HL-60 (cell line): ENCODE data around the gene ITCH.

ENCODE experiments used
- DNase-seq, 2 experiments: peaks; one replicate each; pipeline ENCODE4 v3.0.0-alpha.2; 2010 to 2020; ENCODE audit warnings: low read depth in 1 of 2, low spot score in 1 of 2
- H3K27ac ChIP-seq: fragments of 250-450 bp; sonication (Bioruptor Pico); replicated peaks from 2 replicates; pipeline ENCODE4 v1.5.1; 2020; ENCODE audit warnings: mild to moderate bottlenecking, moderate library complexity
- H3K27me3 ChIP-seq: fragments of 250-450 bp; sonication (Bioruptor Pico); 2 replicates; pipeline ENCODE4 v1.5.1; 2021; ENCODE audit warnings: mild to moderate bottlenecking, moderate library complexity; ENCODE audit not compliant: insufficient read depth, poor library complexity, severe bottlenecking
- H3K4me3 ChIP-seq: replicated peaks from 2 replicates; pipeline ENCODE4 v1.5.1; 2011; ENCODE audit warnings: mild to moderate bottlenecking, control low read depth, low read length; ENCODE audit not compliant: insufficient read depth
- CTCF ChIP-seq: IDR thresholded peaks from one replicate; pipeline ENCODE4 v1.5.1; 2011; ENCODE audit warnings: low read length, control low read depth, inconsistent platforms; ENCODE audit not compliant: insufficient read depth
- GABPA ChIP-seq: IDR thresholded peaks from 2 replicates; pipeline ENCODE4 v1.6.1; 2012; ENCODE audit warnings: low read depth
- POLR2AphosphoS5 ChIP-seq: IDR thresholded peaks from 2 replicates; pipeline ENCODE4 v1.6.1; 2012; ENCODE audit warnings: low read depth
- SPI1 ChIP-seq: IDR thresholded peaks from 2 replicates; pipeline ENCODE4 v1.6.1; 2012; ENCODE audit warnings: low read depth, mild to moderate bottlenecking, borderline replicate concordance
- TF ChIP-seq, protein P1 (sequence below): IDR thresholded peaks from 2 replicates; pipeline ENCODE4 v1.6.1; 2012; ENCODE audit warnings: low read depth; ENCODE audit not compliant: insufficient replicate concordance

The ITCH gene

DNA sequence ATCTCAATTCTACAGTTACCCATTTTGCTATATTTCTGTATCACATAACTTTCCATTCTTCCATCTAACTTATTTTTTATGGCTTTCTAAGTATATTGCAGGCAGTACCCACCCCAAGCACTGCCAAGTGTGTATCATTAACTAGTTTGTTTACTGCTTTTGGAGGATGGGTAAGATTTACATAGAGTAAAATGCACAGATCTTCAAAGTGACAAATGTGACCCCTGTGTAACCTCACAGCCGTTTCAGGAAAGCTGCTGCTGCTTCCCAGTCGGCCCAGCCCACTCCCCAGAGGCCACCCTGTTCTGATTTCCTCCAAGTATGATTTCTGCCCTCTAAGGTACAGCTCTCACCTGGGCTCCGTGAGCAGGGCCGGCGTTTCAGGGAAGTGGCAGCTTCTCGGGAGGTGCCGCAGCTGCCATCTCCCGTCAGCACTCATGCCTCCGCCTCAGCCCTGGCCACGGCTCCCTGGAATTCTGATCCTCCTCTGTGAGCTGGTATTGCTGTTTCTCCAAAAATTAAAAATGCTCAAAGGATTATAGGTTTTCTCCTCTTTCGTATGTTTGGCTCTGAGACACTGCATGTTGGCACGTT lies 180.5 kb downstream of the ITCH start:
- H3K4me3 ChIP-seq = no peak overlapping the region
- TF ChIP-seq SPI1 = no peak
- no peak for TF ChIP-seq GABPA
- no peak for TF ChIP-seq CTCF
- DNase-seq = no peak
- no peak overlapping the region for H3K27ac ChIP-seq
- H3K27me3 ChIP-seq = no peaks in the 10 kb centered on the region

DNA sequence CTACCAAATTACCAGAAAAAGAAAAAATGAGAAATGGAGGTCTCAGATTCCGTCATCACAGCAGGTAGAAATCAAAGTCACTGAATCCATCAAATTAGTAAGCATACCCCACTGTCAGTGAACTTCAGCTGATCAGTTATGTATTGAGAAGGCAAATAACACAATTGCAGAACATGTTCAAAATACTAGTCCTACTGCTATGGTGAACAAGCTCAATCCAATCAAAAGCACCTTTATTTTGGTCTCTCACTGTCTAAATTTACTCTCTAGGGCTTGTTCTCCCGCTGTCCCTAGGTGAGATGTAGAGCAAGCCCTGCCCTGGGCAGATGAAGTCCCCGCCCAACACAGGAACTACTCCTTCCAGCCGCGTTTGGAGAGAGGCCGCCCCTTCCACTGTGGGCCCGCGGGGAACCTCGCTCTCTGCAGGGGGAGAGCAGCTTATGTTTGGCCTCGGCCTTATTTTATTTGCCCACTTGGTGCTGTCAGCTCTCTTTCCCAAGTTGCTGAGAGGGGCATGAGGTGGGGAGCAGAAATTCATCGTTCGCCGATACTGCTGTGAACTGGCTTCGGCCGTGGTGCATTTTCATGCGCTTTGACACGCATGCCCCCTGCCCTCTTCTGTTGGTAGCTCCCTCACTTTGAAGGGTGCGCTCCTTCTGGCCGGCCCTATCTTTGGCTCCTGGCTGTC lies 181.2 kb downstream of the ITCH start:
- DNase-seq = no peak
- Histone ChIP-seq H3K4me3 (no peak overlapping the region), H3K27ac (no peak overlapping the region), H3K27me3 (no peaks in the 10 kb centered on the region)
- TF ChIP-seq POLR2AphosphoS5 = no peak
- TF ChIP-seq GABPA = no peak

GRCh38 chr20:34546751-34547181 lies 183.7 kb downstream of the ITCH start:
- no peaks in the 10 kb centered on the region for H3K27me3 ChIP-seq
- no peak for DNase-seq
- no peak for TF ChIP-seq CTCF
- no peak for TF ChIP-seq POLR2AphosphoS5
- TF ChIP-seq, protein P1, sequence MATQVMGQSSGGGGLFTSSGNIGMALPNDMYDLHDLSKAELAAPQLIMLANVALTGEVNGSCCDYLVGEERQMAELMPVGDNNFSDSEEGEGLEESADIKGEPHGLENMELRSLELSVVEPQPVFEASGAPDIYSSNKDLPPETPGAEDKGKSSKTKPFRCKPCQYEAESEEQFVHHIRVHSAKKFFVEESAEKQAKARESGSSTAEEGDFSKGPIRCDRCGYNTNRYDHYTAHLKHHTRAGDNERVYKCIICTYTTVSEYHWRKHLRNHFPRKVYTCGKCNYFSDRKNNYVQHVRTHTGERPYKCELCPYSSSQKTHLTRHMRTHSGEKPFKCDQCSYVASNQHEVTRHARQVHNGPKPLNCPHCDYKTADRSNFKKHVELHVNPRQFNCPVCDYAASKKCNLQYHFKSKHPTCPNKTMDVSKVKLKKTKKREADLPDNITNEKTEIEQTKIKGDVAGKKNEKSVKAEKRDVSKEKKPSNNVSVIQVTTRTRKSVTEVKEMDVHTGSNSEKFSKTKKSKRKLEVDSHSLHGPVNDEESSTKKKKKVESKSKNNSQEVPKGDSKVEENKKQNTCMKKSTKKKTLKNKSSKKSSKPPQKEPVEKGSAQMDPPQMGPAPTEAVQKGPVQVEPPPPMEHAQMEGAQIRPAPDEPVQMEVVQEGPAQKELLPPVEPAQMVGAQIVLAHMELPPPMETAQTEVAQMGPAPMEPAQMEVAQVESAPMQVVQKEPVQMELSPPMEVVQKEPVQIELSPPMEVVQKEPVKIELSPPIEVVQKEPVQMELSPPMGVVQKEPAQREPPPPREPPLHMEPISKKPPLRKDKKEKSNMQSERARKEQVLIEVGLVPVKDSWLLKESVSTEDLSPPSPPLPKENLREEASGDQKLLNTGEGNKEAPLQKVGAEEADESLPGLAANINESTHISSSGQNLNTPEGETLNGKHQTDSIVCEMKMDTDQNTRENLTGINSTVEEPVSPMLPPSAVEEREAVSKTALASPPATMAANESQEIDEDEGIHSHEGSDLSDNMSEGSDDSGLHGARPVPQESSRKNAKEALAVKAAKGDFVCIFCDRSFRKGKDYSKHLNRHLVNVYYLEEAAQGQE = no peak
- TF ChIP-seq GABPA = no peak
- TF ChIP-seq SPI1 = no peak
- H3K27ac ChIP-seq = no peak overlapping the region
- H3K4me3 ChIP-seq = no peak overlapping the region

DNA sequence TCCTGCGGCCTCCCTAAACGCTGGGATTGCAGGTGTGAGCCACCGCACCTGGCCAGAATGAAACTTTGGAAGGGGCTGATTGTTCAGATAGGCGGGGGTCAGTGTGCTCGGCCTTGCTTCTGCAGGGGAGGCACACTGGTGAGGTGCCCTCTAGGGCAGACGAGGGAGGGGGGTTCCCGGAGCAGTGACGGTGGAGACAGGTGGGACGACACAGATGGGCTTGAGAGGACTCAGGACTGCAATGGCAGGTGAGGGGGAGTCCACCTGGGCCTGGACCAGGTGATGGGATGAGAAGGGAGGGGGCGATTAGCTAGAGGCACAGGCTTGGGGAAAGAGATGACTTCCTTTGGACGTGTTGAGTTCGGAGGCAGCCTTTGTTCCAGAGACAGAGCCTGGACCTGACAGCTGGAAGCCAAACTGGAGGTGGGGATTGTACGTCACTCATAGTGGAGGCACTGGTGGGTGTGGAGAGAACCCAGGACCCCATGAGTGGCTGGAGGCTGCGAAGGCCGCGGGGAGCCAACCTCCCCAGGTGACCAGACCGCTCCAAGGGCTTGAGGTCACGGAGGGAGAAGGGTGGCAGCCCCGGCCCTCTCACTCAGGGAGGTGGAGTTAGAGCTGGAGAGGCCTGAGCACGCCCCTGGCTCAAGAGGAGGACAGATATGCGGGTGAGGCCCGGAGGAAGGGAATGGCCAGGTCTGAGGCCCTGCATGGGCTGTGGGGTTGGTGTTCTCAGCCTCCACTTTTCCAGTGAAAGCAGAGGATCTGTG lies 185.0 kb downstream of the ITCH start:
- no peak for DNase-seq
- TF ChIP-seq GABPA (no peak), POLR2AphosphoS5 (no peak), CTCF (no peak), SPI1 (no peak)
- TF ChIP-seq, protein P1 = no peak
- H3K27ac ChIP-seq = no peak overlapping the region
- no peaks in the 10 kb centered on the region for H3K27me3 ChIP-seq
- no peak overlapping the region for H3K4me3 ChIP-seq
